Effector memory CD8-positive, alpha-beta T cell (primary cell): ENCODE data around the gene ERVV-1.

Experiments
- ATAC-seq: fragments of 150-1000 bp; cut with Tn5 transposase; replicated peaks from 2 replicates; pipeline ENCODE4 v1.10.0; 2021; ENCODE audit warnings: mild to moderate bottlenecking, moderate library complexity
- DNase-seq, 3 experiments: peaks; one replicate each; pipeline ENCODE4 v3.0.0; 2021
- H3K27ac Mint-ChIP-seq, 2 donors: one replicate each; pipeline ENCODE4 v1.8.0; 2022; ENCODE audit warnings: mild to moderate bottlenecking in 2 of 2, mixed read lengths in 2 of 2, moderate library complexity in 2 of 2
- H3K27me3 Mint-ChIP-seq, 2 donors: one replicate each; pipeline ENCODE4 v1.8.0; 2022; ENCODE audit warnings: mixed read lengths in 2 of 2
- H3K36me3 Mint-ChIP-seq: one replicate; pipeline ENCODE4 v1.8.0; 2022; ENCODE audit warnings: mild to moderate bottlenecking, moderate library complexity, mixed read lengths; ENCODE audit not compliant: insufficient read depth
- H3K4me1 Mint-ChIP-seq, 2 donors: one replicate each; pipeline ENCODE4 v1.8.0; 2022; ENCODE audit warnings: low read depth in 2 of 2, mixed read lengths in 2 of 2
- H3K4me3 Mint-ChIP-seq, 2 donors: one replicate each; pipeline ENCODE4 v1.8.0; 2022; ENCODE audit warnings: mild to moderate bottlenecking in 2 of 2, mixed read lengths in 2 of 2, moderate library complexity in 2 of 2
- H3K9me3 Mint-ChIP-seq, 2 donors: one replicate each; pipeline ENCODE4 v1.8.0; 2022; ENCODE audit warnings: mixed read lengths in 2 of 2

ERVV-1 gene

DNA sequence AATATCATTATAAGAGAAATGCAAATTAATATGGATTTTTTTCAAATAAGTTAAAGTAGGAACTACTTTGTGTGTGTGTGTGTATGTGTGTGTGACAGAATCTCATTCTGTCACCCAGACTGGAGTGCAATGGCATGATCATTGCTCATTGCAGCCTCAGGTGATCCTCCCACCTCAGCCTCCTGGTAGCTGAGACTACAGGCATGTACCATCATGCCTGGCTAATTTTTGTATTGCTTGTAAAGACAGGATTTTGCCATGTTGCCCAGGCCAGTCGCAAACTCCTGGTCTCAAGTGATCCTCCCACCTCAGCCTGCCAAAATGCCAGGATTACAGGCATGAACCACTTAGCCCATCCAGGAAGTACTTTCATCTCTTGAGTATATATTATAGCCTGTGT is 27.6 kb downstream of the ERVV-1 start:
- H3K4me1 Mint-ChIP-seq: peaks cover 0 to 2% of the 10 kb centered on the region in 2 donors
- H3K27ac Mint-ChIP-seq: no peak overlapping the region
- ATAC-seq (no peak), DNase-seq (no peak)
- H3K27me3 Mint-ChIP-seq: peaks cover 15 to 27% of the 10 kb centered on the region in 2 donors
- no peaks in the 10 kb centered on the region for H3K36me3 Mint-ChIP-seq
- H3K9me3 Mint-ChIP-seq: peaks cover 5 to 10% of the 10 kb centered on the region in 2 donors
- H3K4me3 Mint-ChIP-seq: no peak overlapping the region

DNA sequence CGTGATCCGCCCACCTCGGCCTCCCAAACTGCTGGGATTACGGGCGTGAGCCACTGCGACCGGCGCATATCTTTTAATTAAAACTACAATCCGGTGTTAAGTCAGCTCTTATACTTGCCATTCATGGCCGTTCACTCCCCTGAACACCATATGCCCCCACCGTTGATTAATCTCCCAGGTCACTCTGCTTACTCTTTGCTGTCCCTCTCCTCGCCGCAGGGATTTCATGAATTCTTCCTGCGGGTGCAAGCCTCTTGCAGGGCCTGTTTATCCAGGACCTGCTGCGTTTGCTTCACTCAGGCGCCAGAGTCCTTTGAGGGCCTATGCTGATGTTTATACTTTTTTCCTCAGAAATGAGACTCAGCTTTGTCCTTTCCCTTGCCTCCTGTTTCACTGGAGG is 31.8 kb downstream of the ERVV-1 start:
- H3K27me3 Mint-ChIP-seq: peaks cover 0 to 7% of the 10 kb centered on the region in 2 donors
- H3K4me1 Mint-ChIP-seq: no peaks in the 10 kb centered on the region
- H3K9me3 Mint-ChIP-seq: no peaks in the 10 kb centered on the region
- ATAC-seq (no peak), DNase-seq (no peak)
- no peaks in the 10 kb centered on the region for H3K36me3 Mint-ChIP-seq
- no peak overlapping the region for H3K4me3 Mint-ChIP-seq
- no peak overlapping the region for H3K27ac Mint-ChIP-seq

DNA sequence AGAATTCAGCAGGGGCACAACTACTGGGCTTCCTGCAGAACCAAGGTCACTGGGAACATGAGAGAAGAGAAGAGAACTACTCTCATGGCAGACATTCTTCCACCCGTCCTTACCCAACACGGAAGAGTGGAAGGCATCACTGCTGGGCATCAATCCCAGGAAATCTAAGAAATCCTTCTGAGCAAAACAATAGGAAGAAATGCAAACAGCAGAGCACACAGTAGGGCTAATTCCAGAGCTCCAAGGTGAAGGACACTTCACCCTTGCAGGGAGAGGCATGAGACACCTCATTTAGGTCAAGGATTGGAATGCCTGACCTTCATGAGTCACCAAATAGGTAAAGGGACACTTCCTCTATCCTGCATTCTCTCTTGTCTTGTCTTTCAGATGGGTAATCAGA is 33.7 kb downstream of the ERVV-1 start:
- DNase-seq: no peak
- H3K27ac Mint-ChIP-seq: no peak overlapping the region
- H3K36me3 Mint-ChIP-seq: no peaks in the 10 kb centered on the region
- no peaks in the 10 kb centered on the region for H3K4me1 Mint-ChIP-seq
- no peaks in the 10 kb centered on the region for H3K9me3 Mint-ChIP-seq
- H3K4me3 Mint-ChIP-seq: no peak overlapping the region
- ATAC-seq: no peak
- H3K27me3 Mint-ChIP-seq: peaks cover 0 to 7% of the 10 kb centered on the region in 2 donors

DNA sequence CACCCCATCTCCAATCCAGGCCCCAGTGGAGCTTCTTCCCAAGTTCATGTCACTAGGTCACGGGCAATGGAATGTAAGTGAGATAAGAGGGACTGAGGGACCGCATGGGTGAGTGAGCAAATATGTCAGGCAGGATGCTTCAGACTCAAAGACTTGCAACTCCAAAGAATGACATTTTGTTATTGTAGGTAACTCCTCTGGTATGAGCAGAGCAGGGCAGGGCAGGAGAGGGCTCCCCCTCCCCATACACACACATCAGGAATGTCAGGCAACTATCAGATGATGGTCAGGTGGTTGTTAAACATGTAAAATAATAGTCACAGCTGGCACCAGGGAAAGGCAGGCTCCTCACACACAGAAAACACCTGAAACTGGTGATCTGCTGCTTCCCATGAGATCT is 41.4 kb downstream of the ERVV-1 start:
- H3K36me3 Mint-ChIP-seq: peaks cover 4% of the 10 kb centered on the region
- ATAC-seq (no peak), DNase-seq (no peak)
- no peak overlapping the region for H3K4me3 Mint-ChIP-seq
- H3K4me1 Mint-ChIP-seq: no peaks in the 10 kb centered on the region
- peaks cover 3 to 21% of the 10 kb centered on the region in 2 donors for H3K9me3 Mint-ChIP-seq
- peaks cover 0 to 13% of the 10 kb centered on the region in 2 donors for H3K27me3 Mint-ChIP-seq
- no peak overlapping the region for H3K27ac Mint-ChIP-seq

DNA sequence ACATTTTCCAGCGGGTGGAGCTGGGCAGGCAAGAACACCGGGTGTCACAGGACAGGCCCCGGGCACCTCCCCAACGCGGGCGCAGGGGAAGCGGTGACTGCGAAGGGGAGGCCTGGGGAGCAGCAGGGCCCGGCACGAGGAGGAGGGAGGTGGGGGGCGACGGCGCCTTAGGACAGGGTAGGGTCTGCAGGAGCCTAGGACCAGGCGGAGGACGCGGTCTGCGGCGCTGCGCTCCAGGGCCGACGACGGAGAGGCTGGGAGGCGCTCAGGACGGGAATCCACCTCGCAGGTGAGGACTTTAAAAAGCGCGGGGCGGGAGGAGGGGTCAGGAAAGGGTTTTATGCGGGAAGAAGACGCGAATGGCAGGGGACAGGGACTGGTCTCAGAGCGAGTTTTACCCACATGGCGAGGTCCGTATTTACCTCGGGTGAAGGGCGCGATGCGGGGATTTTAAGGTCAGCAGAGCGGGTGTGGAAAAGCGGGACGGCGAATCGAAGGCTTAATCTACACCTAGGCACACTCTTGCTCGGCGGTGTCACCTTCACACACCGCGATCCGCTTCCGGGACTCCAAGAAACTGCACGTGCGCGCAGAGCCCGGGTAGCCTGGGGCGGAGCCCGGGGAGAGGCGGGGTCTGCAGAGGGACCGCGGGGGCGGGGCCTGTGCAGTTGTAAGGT is 44.3 kb downstream of the ERVV-1 start:
- DNase-seq (no peak), ATAC-seq (no peak)
- no peak overlapping the region for H3K4me3 Mint-ChIP-seq
- no peak overlapping the region for H3K27ac Mint-ChIP-seq
- H3K4me1 Mint-ChIP-seq: no peaks in the 10 kb centered on the region
- H3K9me3 Mint-ChIP-seq: peaks cover 4 to 29% of the 10 kb centered on the region in 2 donors
- H3K36me3 Mint-ChIP-seq: peaks cover 4% of the 10 kb centered on the region
- H3K27me3 Mint-ChIP-seq: peaks cover 0 to 13% of the 10 kb centered on the region in 2 donors
